Activated CD4-positive, alpha-beta T cell treated with anti-CD3 and anti-CD28 coated beads for 4 hours (primary cell): Measurements from ENCODE around the gene ME3.
"Not testable (repeated sequence)": the region's sequence is repeated elsewhere in the genome, so short reads cannot be mapped to it uniquely, and the experiment has no call there.

ENCODE experiments used
- DNase-seq, 2 donors: peaks; one replicate each; pipeline ENCODE4 v3.0.0-alpha.2; 2020

The ME3 gene

DNA sequence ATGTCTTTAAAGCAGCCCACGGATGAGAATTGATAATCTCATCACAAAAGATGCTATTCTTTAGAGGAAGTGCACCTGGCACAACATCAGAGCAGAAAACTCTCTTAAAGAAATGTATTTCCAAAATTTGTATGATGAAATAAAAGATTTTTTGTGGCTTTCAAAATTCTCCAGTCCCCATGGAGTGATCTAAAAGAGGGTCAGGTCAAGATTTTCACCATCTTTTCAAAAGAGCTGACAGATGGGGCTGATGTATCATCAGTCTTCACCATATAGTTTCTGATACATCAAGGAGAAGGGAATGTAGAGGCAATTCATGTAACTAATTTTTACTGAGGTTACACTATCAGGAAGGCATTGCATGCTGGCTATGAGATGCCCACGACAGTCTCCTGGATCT is 11.7 kb downstream of the ME3 start:
- DNase-seq = no peak

DNA sequence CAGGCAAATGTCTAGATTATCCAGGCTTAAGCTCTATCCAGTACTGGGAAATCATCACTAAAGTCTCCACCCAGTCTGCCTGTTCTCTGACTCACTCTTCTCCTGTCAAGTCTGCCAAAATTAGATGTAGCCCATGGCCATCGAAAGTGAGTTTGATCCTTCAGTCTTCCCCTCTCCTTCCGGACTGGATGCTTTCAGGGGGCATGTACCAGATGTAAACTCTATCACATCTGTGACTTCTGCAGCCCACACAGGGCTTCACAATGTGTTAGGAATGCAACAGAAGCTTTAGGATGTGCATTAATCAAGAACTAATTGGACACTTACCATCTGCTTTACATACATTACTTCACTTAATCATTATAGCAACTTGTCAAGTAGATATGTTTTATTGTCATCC is 12.3 kb downstream of the ME3 start:
- no peak for DNase-seq

DNA sequence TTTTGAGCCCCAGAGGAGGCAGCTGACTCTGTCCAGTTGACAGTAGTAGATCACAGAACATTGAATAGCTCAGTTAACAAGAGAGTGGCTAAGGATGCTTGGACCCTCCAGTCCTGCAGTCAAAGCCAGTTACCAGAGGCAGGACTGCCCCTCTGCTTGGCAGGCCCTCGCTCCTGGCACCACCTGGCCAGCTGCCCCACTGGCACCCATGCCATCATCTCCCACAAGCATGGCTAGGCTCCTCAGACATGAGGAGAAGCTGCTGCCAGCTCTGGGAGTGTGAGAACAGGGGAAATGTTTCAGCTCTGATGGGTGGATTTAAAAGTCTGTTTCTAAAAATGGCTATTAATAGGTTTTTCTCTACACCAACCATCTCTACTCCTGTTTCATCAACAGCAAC is 13.9 kb downstream of the ME3 start:
- DNase-seq = no peak

DNA sequence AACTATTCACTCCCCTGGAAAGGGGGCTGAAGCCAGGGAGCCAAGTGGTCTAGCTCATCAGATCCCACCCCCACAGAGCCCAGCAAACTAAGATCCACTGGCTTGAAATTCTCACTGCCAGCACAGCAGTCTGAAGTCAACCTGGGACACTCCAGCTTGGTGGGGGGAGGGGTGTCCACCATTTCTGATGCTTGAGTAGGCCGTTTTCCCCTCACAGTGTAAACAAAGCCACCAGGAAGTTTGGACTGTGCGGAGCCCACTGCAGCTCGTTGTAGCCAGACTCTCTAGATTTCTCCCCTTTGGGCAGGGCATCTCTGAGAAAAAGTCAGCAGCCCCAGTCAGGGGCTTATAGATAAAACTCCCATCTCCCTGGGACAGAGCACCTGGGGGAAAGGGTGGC is 27.2 kb downstream of the ME3 start:
- DNase-seq = not testable (repeated sequence)

DNA sequence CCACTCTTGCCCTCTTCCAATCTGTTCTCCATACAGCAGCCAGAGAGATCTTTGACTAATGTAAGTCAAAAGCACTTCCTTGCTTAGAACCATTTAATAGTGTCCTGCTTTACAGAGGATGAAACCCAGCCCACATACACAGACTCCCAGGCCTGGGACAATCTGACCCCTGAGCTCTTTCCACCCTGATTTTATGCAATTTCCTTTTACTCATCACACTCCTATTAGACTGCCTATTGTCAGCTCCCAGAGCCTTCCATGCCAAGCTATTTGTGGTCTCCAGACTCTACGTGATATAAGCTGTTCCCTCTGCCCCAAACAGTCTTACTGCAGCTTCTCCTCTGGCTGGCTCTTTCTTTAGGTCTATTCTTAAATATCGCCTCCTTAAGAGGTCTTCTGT is 28.1 kb downstream of the ME3 start:
- no peak for DNase-seq

DNA sequence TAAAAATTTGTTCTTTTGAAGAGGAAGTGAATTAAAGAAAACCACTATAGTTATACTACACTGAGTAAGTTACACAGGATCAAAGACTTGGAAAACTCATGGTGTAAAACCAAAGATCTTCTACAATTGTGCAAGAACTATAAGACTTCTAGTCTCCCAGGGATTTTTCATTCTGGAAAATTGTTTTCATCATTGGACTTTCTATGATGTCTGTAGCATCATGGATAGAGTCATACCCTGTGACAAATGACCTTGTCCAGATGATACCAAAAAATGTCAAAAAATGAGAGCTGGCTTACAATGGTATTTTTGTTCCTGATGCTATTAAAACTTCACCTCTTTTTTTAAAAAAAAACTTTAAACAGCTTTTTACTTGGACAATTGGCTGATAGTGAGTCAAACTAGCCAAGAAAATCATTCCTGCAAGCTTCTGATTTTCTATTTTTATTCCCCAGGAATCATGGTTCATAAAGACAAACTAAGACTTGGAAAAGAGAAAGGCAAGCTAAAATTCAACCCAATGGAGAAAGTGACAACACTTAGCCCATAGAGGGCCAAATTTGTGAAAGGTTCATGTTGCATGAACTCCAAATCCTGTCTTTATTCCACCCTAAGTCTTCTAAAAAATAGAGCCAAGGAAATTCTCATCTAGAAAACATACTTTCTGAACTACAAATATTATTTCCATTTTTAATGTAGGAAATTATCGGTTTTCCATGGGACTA is 30.7 kb downstream of the ME3 start:
- no peak for DNase-seq

DNA sequence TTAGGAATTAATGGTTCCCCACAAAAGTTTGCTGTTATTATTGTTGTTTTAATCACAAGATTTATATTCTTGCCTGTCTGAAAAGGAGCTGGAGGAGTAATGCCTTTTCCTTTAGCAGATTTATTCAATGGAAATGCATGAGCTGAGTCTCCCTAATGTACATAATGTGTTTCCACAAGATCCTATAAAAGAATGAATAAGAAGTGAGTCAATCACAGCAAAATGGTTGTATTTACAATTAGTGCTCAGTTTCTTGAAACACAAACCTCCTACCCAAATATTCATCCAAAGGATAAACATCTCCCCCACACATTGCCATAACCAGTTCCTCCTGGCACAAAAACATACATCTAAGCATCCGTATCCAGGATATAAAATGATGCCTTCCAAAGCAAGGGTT is 33.3 kb downstream of the ME3 start:
- no peak for DNase-seq

DNA sequence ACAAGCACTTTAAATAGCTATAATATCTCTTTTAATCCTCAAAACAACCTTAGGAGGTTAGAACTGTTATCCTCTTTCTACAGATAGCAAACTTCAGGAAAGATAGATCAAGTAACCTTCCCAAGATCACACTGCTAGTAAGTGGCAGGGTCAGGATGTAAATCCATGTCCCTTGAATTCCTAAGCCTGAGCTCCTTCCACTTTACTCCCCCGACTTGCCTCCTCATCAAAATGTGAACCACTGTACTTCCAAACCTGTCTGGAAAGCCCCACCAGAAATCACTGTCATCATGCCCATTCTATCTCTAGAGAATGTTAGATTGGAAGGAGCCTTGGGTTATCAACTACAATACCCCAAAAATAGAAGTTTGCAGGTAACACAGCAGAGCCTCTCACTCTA is 33.7 kb downstream of the ME3 start:
- DNase-seq = no peak

DNA sequence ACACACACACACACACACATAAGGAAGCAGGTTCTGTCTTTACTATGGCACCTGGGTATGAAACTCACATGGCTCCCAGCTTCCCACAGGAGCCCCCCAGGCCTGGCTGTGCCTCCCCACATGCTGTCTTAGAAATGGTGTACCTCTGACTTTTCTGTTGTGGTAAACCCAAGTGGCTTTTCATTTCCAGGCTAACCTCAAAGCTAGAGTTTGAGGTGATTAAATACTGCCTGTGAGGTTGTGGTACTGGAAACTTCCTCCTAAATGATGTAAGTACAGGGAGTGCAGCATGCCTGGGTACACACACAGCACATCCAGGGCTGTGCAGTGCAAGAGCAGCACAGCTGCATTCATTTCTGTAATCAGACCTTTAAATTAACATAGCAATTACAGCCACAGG is 34.4 kb downstream of the ME3 start:
- no peak for DNase-seq

DNA sequence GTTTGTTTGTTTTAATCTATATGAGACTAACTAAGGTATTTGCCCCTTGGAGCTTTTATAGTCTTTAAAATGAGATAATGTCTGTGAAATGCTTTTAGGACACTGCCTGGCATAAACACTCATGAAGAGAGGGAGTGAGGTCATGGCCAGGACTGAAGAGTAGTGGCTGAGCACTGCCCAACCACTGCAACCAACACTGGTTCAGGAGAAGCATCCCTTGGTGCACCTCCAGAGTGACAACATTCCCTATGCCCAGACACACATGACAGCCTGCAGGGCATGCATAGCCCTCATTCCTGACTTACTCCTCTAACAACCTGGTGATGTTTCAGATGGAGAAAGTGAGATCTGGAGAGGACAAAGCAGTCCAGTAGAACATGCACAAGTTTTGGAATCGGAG is 36.1 kb downstream of the ME3 start:
- no peak for DNase-seq

DNA sequence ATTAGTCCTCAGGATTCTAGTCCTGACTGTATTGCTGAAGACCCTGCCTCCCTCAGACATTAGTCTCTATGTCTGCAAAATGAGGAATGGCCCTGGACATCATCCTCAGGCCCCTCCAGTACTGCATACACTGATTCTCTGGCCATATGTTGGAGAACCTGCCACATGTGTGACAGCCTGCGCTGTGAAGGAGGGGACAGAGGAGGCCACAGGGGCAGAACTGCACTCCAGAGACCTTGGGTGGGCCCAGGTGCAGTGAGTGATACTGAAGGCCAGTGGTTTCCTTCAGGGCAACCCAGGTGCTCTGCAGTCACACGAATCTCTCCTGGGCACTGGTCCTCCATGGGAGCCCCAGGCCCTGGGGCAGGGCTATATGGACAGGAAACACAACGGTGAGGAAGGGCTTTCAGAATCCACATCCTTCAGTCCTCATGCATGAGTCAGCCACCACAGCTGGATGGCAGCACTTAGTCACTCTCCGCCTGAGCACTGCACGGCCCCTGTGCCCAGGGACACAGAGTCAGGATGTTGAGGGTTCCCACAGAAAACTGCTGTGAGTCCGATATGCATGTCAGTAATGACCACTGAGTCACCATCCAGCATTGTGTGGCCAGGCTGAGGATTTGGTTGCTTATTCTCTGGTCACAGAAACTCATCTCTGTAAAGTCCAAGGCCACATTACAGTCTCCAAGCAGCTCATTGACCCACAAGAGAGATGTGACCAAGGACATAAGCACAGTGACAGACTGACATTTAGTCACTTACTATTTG is 39.7 kb downstream of the ME3 start:
- DNase-seq = no peak

DNA sequence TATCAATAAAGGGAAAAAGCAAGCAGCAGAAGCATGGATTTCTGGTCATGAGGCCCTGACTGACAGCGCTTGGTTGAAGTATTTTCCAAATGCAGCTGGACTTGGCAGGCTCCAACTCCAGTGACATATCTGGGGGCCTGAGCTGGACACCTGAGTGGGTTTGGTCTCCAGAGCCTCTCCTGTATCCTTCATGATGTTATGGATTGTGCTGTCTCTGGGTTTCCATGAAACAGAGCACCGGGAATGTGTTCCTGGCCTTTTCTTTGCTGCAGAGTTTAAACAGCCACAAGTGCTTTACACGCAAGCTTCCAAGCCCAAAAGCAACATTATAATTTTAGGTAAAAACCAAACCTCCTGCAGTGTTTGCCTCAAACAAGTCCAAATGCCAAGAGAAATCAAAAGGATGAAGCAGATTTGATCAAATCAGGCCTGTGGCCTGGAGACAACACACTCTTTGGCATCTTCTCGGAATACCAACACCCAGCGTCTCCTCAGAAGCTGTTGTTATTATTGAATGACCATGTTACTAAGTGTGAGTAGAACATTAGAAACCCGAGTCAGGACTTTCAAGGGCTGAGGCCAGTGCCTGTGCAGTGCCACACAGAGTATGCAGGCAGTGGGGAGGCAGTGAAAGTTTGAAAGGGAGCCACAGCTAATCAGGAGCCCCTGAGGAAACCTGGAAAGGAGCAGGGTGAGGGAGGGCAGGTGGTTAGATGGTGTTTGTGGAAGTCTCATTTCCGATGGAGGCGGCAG is 42.0 kb downstream of the ME3 start:
- DNase-seq = no peak

DNA sequence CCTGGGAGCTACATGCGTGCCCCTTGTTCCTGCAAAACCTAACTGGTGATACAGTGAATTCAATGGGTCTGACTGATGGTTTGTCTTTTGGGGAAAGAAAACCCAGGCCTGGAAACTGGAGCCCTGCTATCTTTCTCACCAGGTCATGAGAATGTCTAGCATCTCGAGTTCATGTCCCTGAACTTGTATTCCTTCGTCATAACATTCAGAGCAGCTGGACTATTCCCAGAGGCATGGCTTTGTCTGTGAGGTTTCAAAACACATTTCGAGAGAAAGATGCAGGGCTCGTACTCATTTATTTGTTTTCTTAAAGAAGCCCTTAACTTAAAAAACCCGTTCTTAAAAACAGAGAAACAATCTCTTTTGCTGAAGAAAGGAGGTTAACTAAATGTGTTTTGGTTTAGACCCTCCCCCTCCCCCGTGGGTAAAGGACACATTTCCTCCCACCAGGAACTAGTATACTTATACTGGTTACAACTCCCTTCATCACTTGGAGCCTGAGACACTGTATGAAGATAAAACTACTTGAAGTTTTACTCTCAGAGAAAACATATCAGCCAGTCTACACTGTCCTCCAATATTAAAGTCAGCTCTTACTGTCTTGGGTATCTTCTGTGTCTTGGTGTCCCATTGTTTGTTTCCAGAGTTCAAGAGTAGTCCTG is 43.2 kb downstream of the ME3 start:
- DNase-seq = no peak

DNA sequence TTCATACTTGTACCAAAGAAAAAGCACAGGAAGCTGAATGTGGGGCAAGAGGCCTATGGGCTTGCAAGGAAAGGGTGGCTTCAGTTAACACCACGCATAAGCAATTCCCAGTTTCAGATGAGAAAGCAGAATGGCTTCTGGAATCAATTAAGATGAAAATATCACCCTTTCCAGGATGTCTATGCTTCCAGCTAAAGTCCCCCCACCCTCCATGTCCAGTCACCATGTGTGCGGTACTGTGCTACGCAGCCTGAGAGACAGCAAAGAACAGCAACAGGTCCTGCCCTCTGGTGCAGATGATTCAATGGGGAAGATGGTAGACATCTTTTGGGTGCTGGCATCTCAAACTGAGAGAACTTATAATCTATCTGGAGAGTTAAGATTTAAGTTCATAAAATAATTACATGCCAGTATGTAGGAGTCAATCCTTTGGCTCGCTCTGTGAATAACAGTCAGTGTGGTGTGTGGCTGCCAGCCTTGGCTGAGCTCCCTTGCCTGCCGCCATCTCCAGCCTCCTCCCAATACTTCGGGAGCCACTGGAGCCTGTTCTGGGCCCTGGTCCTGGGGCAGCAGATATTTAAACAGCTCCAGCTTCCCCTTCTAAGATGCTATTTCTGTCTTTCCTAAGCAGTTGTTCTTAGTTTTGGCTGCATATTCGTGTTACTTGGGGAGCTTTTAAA is 44.5 kb downstream of the ME3 start:
- no peak for DNase-seq

DNA sequence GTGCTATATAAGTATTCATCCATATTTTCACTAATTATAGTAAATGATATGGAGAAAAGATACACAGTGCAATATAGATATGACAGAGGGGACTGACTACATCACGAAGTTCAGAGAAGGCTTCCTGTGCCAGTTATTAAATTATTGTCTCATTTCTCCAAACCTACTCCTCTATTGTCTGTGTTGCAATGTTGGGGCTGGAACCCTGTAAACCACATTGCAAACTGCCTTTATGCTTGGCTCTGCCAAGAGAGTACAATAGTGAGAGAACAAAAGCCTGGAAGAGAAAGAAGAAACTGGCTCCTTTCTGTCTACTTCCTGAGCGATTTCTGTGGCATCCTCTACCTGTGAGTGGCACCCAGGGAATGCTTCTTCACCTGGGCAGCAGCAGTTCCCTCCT is 46.4 kb downstream of the ME3 start:
- DNase-seq = no peak

DNA sequence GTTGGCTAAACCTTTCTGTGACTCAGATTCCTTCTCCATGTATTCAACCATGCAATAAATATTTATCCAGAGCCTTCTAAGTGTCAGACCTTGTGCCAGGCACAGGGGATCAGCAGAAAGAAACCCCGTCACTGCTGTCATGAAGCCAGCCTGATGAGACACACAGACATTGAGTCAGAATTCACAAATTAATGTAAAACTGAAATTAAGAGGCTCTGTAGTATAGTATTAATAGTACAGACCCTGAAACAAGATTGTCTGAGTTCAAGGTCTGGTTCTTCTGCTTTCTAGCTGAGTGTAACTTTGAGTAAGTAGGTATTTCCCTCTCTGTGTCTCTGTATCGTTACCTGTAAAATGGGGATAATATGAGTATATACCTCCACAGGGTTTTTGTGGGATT is 46.9 kb downstream of the ME3 start:
- no peak for DNase-seq

DNA sequence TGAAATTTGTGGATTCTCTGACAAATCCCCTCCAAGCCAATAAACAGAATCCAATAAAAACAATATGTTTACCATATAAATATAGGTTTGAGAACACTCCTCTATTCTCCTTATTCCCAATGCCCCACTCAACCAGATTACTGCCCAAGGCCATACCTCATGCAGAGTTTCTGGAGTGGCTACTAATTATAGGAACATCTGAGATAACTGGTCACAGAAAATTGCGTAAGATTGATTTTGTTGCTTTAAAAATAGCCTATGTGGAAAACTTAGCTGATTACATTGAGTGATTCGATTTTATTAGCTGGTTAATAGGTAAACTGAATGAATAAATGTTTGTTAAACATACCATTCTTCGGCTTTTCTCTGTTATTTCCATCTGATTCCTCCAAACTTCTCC is 48.0 kb downstream of the ME3 start:
- DNase-seq = no peak

DNA sequence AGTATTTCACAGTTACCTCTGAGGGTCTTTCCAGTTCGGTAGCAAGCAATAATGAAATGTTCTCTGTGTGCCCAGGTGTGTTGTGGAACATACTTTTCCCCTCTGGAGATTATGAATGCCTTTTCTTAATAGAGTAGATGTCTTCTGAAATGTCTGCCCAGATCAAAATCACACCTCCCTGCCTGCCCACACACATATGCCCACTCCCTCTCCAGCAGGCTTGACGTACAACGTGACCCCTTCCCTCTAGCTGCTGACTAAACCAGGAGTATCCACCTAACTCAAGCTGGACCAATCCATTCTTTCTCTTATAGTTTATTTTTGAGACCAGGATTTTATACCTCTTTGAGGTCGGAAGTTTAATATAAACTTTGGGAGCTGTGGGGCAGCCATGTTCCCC is 48.7 kb downstream of the ME3 start:
- DNase-seq = no peak

DNA sequence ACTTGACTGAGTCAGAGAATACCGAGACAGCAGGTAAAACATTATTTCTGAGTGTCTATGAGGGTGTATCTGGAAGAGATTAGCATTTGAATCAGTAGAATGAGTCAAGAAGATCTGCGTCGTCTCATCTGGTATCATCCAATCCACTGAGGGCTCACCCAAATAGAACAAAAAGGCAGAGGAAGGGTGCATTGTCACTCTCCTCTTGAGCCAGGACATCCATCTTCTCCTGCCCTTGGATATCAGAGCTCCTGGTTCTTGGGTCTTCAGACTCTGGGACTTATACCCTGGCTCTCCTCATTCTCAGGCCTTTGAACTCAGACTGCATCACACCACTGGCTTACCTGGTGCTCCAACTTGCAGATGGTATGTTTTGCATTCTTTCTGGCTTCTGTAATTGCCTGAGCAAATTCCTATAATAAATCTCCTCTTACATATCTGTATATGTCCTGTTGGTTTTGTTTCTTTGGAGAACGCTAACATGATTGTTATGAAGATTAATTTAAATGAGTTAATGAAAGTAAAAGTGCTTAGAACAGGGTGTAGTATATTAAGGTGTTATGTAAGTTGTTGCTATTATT is 49.3 kb downstream of the ME3 start:
- DNase-seq = no peak

DNA sequence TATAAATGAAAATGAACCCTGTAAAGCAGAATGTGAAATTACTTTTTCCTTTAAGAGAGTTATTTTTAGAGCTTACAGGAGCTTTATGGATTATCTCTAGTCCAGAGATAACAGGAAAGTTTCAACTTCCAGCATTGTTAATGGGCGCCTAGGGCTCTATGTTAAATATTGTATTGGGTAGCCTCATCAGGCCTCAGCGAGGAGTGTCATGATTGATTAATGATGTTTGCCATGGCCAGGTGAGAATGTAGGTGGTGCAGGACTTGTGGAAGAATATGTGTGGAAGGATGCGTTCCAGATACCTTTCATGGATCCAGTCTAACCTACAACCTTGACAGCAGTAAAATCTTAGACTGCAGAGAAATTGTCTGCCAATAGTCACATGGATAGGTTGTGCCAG is 50.6 kb downstream of the ME3 start:
- no peak for DNase-seq

DNA sequence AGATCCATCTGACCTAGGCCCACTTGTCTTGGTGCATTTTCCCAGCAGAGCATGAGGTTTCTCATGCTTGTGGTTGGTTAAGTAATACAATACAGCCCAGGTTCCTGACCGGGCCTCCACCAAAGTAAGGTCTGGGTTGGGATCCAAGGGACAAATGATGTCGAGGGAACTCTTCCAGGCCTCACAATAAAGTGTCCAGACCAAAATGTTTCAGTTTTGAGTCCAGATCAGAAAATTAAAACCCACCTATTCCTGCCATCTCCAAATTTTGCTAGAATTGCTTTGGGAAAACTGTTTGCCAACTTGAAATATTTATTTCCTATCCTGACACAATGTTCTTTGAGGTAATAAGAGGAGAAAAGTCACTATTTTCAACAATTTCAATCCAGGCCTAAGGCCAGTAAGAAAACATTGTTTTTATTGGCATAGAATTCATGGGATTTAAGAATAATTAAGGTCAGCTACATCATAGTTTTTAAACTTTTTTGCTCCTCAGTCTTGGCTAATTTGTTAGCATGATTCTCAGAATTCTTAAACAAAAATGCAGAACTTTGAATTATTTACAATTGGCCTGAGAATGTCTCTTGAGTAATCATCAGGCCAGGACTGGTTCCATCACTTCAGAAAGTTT is 51.4 kb downstream of the ME3 start:
- DNase-seq = no peak

DNA sequence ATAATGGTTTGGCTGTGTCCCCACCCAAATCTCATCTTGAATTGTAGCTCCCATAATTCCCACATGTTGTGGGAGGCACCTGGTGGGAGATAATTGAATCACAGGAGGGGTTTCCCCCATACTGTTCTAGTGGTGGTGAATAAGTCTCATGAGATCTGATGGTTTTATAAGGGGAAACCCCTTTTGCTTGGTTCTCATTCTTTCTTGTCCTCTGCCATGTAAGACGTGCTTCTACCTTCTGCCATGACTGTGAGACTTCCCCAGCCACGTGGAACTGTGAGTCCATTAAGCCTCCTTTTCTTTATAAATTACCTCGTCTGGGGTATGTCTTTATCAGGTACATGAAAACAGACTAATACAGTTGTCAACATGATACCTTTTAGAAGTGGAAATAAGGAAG is 53.0 kb downstream of the ME3 start:
- not testable (repeated sequence) for DNase-seq
